ENCODE results near the gene PNRC1.

DNA sequence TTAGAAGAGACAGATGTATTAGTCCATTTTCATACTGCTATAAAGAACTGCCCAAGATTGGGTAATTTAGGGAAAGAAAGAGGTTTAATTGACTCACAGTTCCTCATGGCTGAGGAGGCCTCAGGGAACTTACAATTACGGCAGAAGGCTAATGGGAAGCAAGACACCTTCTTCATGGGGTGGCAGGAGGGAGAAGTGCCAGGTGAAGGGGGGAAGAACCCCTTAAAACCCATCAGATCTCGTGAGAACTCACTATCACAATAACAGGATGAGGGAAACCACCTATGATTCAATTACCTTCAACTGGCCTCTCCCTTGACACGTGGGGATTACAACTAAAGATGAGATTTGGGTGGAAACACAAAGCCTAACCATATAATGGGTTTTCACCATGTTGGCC is 28.9 kb upstream of the PNRC1 start:
- TF ChIP-seq USF1 (IDR thresholded peaks at IDR 0.05; ENCODE audit: borderline replicate concordance, low read depth) (no peak), RCOR1 (IDR thresholded peaks at IDR 0.05; ENCODE audit: low read length) (no peak), RXRA (IDR thresholded peaks at IDR 0.05; ENCODE audit: borderline replicate concordance, low read depth) (no peak), SIN3A (IDR thresholded peaks at IDR 0.05; ENCODE audit: borderline replicate concordance, low read depth, low read length) (no peak), YY1 (IDR thresholded peaks at IDR 0.05; ENCODE audit: low read depth) (no peak), POLR2AphosphoS5 (IDR thresholded peaks at IDR 0.05; ENCODE audit: low read depth, low read length) (no peak), CHD2 (IDR thresholded peaks at IDR 0.05; ENCODE audit: low read length, partially characterized antibody) (no peak), ZBTB33 (IDR thresholded peaks at IDR 0.05; ENCODE audit: borderline replicate concordance, low read depth) (no peak)
- TF ChIP-seq, protein P1, sequence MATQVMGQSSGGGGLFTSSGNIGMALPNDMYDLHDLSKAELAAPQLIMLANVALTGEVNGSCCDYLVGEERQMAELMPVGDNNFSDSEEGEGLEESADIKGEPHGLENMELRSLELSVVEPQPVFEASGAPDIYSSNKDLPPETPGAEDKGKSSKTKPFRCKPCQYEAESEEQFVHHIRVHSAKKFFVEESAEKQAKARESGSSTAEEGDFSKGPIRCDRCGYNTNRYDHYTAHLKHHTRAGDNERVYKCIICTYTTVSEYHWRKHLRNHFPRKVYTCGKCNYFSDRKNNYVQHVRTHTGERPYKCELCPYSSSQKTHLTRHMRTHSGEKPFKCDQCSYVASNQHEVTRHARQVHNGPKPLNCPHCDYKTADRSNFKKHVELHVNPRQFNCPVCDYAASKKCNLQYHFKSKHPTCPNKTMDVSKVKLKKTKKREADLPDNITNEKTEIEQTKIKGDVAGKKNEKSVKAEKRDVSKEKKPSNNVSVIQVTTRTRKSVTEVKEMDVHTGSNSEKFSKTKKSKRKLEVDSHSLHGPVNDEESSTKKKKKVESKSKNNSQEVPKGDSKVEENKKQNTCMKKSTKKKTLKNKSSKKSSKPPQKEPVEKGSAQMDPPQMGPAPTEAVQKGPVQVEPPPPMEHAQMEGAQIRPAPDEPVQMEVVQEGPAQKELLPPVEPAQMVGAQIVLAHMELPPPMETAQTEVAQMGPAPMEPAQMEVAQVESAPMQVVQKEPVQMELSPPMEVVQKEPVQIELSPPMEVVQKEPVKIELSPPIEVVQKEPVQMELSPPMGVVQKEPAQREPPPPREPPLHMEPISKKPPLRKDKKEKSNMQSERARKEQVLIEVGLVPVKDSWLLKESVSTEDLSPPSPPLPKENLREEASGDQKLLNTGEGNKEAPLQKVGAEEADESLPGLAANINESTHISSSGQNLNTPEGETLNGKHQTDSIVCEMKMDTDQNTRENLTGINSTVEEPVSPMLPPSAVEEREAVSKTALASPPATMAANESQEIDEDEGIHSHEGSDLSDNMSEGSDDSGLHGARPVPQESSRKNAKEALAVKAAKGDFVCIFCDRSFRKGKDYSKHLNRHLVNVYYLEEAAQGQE (IDR thresholded peaks at IDR 0.05; ENCODE audit: low read depth, low read length): no peak
- TF ChIP-seq, protein P2, sequence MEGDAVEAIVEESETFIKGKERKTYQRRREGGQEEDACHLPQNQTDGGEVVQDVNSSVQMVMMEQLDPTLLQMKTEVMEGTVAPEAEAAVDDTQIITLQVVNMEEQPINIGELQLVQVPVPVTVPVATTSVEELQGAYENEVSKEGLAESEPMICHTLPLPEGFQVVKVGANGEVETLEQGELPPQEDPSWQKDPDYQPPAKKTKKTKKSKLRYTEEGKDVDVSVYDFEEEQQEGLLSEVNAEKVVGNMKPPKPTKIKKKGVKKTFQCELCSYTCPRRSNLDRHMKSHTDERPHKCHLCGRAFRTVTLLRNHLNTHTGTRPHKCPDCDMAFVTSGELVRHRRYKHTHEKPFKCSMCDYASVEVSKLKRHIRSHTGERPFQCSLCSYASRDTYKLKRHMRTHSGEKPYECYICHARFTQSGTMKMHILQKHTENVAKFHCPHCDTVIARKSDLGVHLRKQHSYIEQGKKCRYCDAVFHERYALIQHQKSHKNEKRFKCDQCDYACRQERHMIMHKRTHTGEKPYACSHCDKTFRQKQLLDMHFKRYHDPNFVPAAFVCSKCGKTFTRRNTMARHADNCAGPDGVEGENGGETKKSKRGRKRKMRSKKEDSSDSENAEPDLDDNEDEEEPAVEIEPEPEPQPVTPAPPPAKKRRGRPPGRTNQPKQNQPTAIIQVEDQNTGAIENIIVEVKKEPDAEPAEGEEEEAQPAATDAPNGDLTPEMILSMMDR (IDR thresholded peaks at IDR 0.05): no peak
